ENCODE measurements around the gene UBR4. TPM values are rescaled to one million over a fixed set of nuclear protein-coding genes. Genes with fewer than 3 reads are reported as not detected.

The UBR4 gene
- total RNA-seq, 1 donor from 2014 or later = 156 TPM

GRCh38 chr1:19073311-19074186 lies 136.5 kb downstream of the UBR4 start:
- DNase-seq (ENCODE audit: low spot score) = no peak

GRCh38 chr1:19072285-19072981 lies 137.6 kb downstream of the UBR4 start:
- no peak for DNase-seq (ENCODE audit: low spot score)

- no peak for DNase-seq (ENCODE audit: low spot score)
Measured at GRCh38 chr1:19071674-19072281, 138.3 kb downstream of the UBR4 start.

- DNase-seq (ENCODE audit: low spot score) = no peak
Measured at GRCh38 chr1:19070891-19071621, 139.0 kb downstream of the UBR4 start.

- DNase-seq (ENCODE audit: low spot score) = no peak
Measured at GRCh38 chr1:19070197-19070651, 139.8 kb downstream of the UBR4 start.

GRCh38 chr1:19068639-19069276 lies 141.3 kb downstream of the UBR4 start:
- no peak for DNase-seq (ENCODE audit: low spot score)

GRCh38 chr1:19067912-19068638 lies 142.0 kb downstream of the UBR4 start:
- DNase-seq (ENCODE audit: low spot score) = no peak

GRCh38 chr1:19067182-19067911 lies 142.7 kb downstream of the UBR4 start:
- DNase-seq (ENCODE audit: low spot score) = no peak

GRCh38 chr1:19066874-19067181 lies 143.2 kb downstream of the UBR4 start:
- DNase-seq (ENCODE audit: low spot score) = no peak

GRCh38 chr1:19066248-19066873 lies 143.7 kb downstream of the UBR4 start:
- no peak for DNase-seq (ENCODE audit: low spot score)

GRCh38 chr1:19065526-19066247 lies 144.4 kb downstream of the UBR4 start:
- DNase-seq (ENCODE audit: low spot score) = no peak

- no peak for DNase-seq (ENCODE audit: low spot score)
Measured at GRCh38 chr1:19064906-19065450, 145.1 kb downstream of the UBR4 start.

GRCh38 chr1:19063122-19063521 lies 146.9 kb downstream of the UBR4 start:
- DNase-seq (ENCODE audit: low spot score) = no peak

- DNase-seq (ENCODE audit: low spot score) = no peak
Measured at GRCh38 chr1:19062258-19063029, 147.6 kb downstream of the UBR4 start.

- DNase-seq (ENCODE audit: low spot score) = no peak
Measured at GRCh38 chr1:19061798-19062197, 148.3 kb downstream of the UBR4 start.

GRCh38 chr1:19061343-19061742 lies 148.7 kb downstream of the UBR4 start:
- DNase-seq (ENCODE audit: low spot score) = no peak

- no peak for DNase-seq (ENCODE audit: low spot score)
Measured at GRCh38 chr1:19059773-19060172, 150.3 kb downstream of the UBR4 start.

- DNase-seq (ENCODE audit: low spot score) = no peak
Measured at GRCh38 chr1:19058476-19058797, 151.6 kb downstream of the UBR4 start.
